ENCODE measurements around the gene LRRC42. TPM values are rescaled to one million over a fixed set of nuclear protein-coding genes. Genes with fewer than 3 reads are reported as not detected.

The LRRC42 gene
- total RNA-seq, 1 experiment from 2014 or later: 78.7 TPM

- DNase-seq: peak; percentile 76 to 99
- Histone ChIP-seq H3F3A (ENCODE audit: insufficient read depth, low read depth) (peaks cover 38% of the 10 kb centered on the region), H3K79me2 (ENCODE audit: low read depth) (peaks cover 71% of the 10 kb centered on the region), H3K4me3 (peak within 1 kb of the TSS; percentile 98), H3K27me3 (ENCODE audit: insufficient read depth, low read depth) (no peaks in the 10 kb centered on the region), H3K27ac (peak within 1 kb of the TSS; percentile 67), H3K9me2 (ENCODE audit: insufficient read depth) (no peaks in the 10 kb centered on the region), H3K36me3 (ENCODE audit: low read depth) (peaks cover 16% of the 10 kb centered on the region), H4K20me1 (ENCODE audit: insufficient read depth) (no peaks in the 10 kb centered on the region), H3K4me2 (peak within 1 kb of the TSS; percentile 96), H3K9me3 (ENCODE audit: insufficient read depth, low read depth) (no peaks in the 10 kb centered on the region), H2AFZ (peak within 1 kb of the TSS; percentile 99), H3K4me1 (replicated peaks; ENCODE audit: insufficient read depth) (peaks cover 47% of the 10 kb centered on the region)
- ChIA-PET CTCF (interaction anchor here (0.6 to 1.4 kb wide), 7 partner anchors 11 to 722 kb away, joined by 3 to 16 read pairs (median 3); partner anchors contain the start of genes DIO1 and YIPF1), POLR2A (ENCODE audit: unreplicated experiment) (interaction anchor here (0.5 to 1.7 kb wide), 16 partner anchors 45 to 1193 kb away, joined by 3 to 33 read pairs (median 6); partner anchors contain the start of gene DHCR24)
- TF ChIP-seq EZH2 (IDR thresholded peaks at IDR 0.05; ENCODE audit: low read depth): no peak
- TF ChIP-seq, protein P1, sequence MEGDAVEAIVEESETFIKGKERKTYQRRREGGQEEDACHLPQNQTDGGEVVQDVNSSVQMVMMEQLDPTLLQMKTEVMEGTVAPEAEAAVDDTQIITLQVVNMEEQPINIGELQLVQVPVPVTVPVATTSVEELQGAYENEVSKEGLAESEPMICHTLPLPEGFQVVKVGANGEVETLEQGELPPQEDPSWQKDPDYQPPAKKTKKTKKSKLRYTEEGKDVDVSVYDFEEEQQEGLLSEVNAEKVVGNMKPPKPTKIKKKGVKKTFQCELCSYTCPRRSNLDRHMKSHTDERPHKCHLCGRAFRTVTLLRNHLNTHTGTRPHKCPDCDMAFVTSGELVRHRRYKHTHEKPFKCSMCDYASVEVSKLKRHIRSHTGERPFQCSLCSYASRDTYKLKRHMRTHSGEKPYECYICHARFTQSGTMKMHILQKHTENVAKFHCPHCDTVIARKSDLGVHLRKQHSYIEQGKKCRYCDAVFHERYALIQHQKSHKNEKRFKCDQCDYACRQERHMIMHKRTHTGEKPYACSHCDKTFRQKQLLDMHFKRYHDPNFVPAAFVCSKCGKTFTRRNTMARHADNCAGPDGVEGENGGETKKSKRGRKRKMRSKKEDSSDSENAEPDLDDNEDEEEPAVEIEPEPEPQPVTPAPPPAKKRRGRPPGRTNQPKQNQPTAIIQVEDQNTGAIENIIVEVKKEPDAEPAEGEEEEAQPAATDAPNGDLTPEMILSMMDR (conservative IDR thresholded peaks at IDR 0.05): no peak
- BruUV-seq (replicated peaks): no TSS peak
- intact Hi-C loops (cut with micrococcal nuclease; ENCODE audit: unreplicated experiment): loop anchor here (1.0 to 10.0 kb wide), 3 partner anchors 12 to 939 kb away; partner anchors contain the start of gene DHCR24
Measured at GRCh38 chr1:53945433-53946251, 508 bp upstream of the LRRC42 start, which contains the start of gene IFT25. Gene IFT25 (minus strand): TSS chr1:53945699. CDS start chr1:53940082, 5,617 bp downstream.

GRCh38 chr1:53947172-53947907 lies 1.2 kb downstream of the LRRC42 start:
- H3K9me2 ChIP-seq (ENCODE audit: insufficient read depth): no peaks in the 10 kb centered on the region
- no peak overlapping the region for H3K27ac ChIP-seq
- peaks cover 36% of the 10 kb centered on the region for H3K4me1 ChIP-seq (replicated peaks; ENCODE audit: insufficient read depth)
- H3K9me3 ChIP-seq (ENCODE audit: insufficient read depth, low read depth): no peaks in the 10 kb centered on the region
- no peak overlapping the region; the same call in 1 of the 2 replicates for H2AFZ ChIP-seq
- H3K79me2 ChIP-seq (ENCODE audit: low read depth): peaks cover 65% of the 10 kb centered on the region
- no peak for TF ChIP-seq EZH2 (IDR thresholded peaks at IDR 0.05; ENCODE audit: low read depth)
- TF ChIP-seq, protein P1 (conservative IDR thresholded peaks at IDR 0.05): no peak
- CTCF ChIA-PET: interaction anchor here (0.6 to 1.1 kb wide), 5 partner anchors 8 to 75 kb away, joined by 3 to 10 read pairs (median 4); no protein-coding TSS in a partner anchor
- peaks cover 36% of the 10 kb centered on the region for H3F3A ChIP-seq (ENCODE audit: insufficient read depth, low read depth)
- H3K27me3 ChIP-seq (ENCODE audit: insufficient read depth, low read depth): no peaks in the 10 kb centered on the region
- H4K20me1 ChIP-seq (ENCODE audit: insufficient read depth): no peaks in the 10 kb centered on the region
- no peak for DNase-seq
- peak overlapping the region; percentile 89 for H3K4me2 ChIP-seq
- intact Hi-C loops (cut with micrococcal nuclease; ENCODE audit: unreplicated experiment): loop anchor here (5.0 to 10.0 kb wide), 2 partner anchors 85 to 937 kb away; partner anchors contain the start of gene DHCR24
- POLR2A ChIA-PET (ENCODE audit: unreplicated experiment): interaction anchor here (0.7 kb wide), 1 partner anchor 703 kb away, joined by 7 read pairs; no protein-coding TSS in a partner anchor
- no TSS peak for BruUV-seq (replicated peaks)
- H3K36me3 ChIP-seq (ENCODE audit: low read depth): peaks cover 21% of the 10 kb centered on the region
- peak overlapping the region; percentile 79 for H3K4me3 ChIP-seq

- Histone ChIP-seq H2AFZ (no peak overlapping the region), H3F3A (ENCODE audit: insufficient read depth, low read depth) (peaks cover 33% of the 10 kb centered on the region), H3K4me1 (replicated peaks; ENCODE audit: insufficient read depth) (peaks cover 27% of the 10 kb centered on the region), H3K4me2 (no peak overlapping the region), H3K4me3 (no peak overlapping the region), H3K79me2 (ENCODE audit: low read depth) (peaks cover 62% of the 10 kb centered on the region), H3K9me3 (ENCODE audit: insufficient read depth, low read depth) (no peaks in the 10 kb centered on the region), H4K20me1 (ENCODE audit: insufficient read depth) (no peaks in the 10 kb centered on the region), H3K9me2 (ENCODE audit: insufficient read depth) (no peaks in the 10 kb centered on the region), H3K27me3 (ENCODE audit: insufficient read depth, low read depth) (no peaks in the 10 kb centered on the region), H3K27ac (no peak overlapping the region), H3K36me3 (ENCODE audit: low read depth) (peaks cover 29% of the 10 kb centered on the region)
- intact Hi-C loops (cut with micrococcal nuclease; ENCODE audit: unreplicated experiment): loop anchor here (5.0 to 10.0 kb wide), 2 partner anchors 86 to 937 kb away; partner anchors contain the start of gene DHCR24
- POLR2A ChIA-PET (ENCODE audit: unreplicated experiment): no interaction called here
- CTCF ChIA-PET: interaction anchor here (0.6 to 1.1 kb wide), 3 partner anchors 9 to 88 kb away, joined by 3 to 10 read pairs (median 4); no protein-coding TSS in a partner anchor
- TF ChIP-seq, protein P1 (conservative IDR thresholded peaks at IDR 0.05): no peak
- TF ChIP-seq EZH2 (IDR thresholded peaks at IDR 0.05; ENCODE audit: low read depth): no peak
- DNase-seq: no peak
- BruUV-seq (replicated peaks): no TSS peak
Measured at GRCh38 chr1:53948291-53948690, 2.1 kb downstream of the LRRC42 start.

Data from PC-9 (cell line).